Trophoblast cell (in vitro differentiated cells and primary cell): Measurements from ENCODE around the gene KCNE4.

ENCODE experiments used
- DNase-seq, 2 donors: peaks; one replicate each; pipeline ENCODE4 v3.0.0-alpha.2; 2016
- H2AFZ ChIP-seq: 2 replicates; pipeline ENCODE4 v1.6.1; 2013; ENCODE audit warnings: low read length, moderate library complexity, mild to moderate bottlenecking; ENCODE audit not compliant: insufficient read depth, poor library complexity
- H2AK5ac ChIP-seq: 2 replicates; pipeline ENCODE4 v1.6.1; 2013; ENCODE audit warnings: mild to moderate bottlenecking, low read length
- H2BK120ac ChIP-seq: 2 replicates; pipeline ENCODE4 v1.6.1; 2013; ENCODE audit warnings: low read length, mild to moderate bottlenecking, moderate library complexity; ENCODE audit not compliant: insufficient read depth, poor library complexity
- H2BK12ac ChIP-seq: 2 replicates; pipeline ENCODE4 v1.6.1; 2013; ENCODE audit warnings: mild to moderate bottlenecking, low read length, moderate library complexity
- H2BK5ac ChIP-seq: 2 replicates; pipeline ENCODE4 v1.6.1; 2013; ENCODE audit warnings: low read length, low read depth, moderate library complexity, mild to moderate bottlenecking; ENCODE audit not compliant: poor library complexity
- H3K14ac ChIP-seq: 2 replicates; pipeline ENCODE4 v1.6.1; 2013; ENCODE audit warnings: mild to moderate bottlenecking, low read length
- H3K18ac ChIP-seq: 2 replicates; pipeline ENCODE4 v1.6.1; 2013; ENCODE audit warnings: mild to moderate bottlenecking, low read length
- H3K23ac ChIP-seq: 2 replicates; pipeline ENCODE4 v1.6.1; 2013; ENCODE audit warnings: low read length
- H3K27ac ChIP-seq: 2 replicates; pipeline ENCODE4 v1.5.1; 2013; ENCODE audit warnings: low read depth, mild to moderate bottlenecking, inconsistent platforms, low read length, moderate library complexity
- H3K27me3 ChIP-seq: 2 replicates; pipeline ENCODE4 v1.6.1; 2013; ENCODE audit warnings: inconsistent platforms, mild to moderate bottlenecking, low read length, moderate library complexity; ENCODE audit not compliant: insufficient read depth
- H3K36me3 ChIP-seq, 2 experiments: 1 replicate in 1 of 2; 2 replicates in 1 of 2; pipeline ENCODE4 v1.6.1; 2013; ENCODE audit warnings: low read length in 2 of 2, mild to moderate bottlenecking in 2 of 2, moderate library complexity in 1 of 2; ENCODE audit not compliant: insufficient read depth in 2 of 2, control insufficient read depth in 1 of 2
- H3K4ac ChIP-seq: 2 replicates; pipeline ENCODE4 v1.6.1; 2013; ENCODE audit warnings: low read depth, mild to moderate bottlenecking, low read length, moderate library complexity
- H3K4me1 ChIP-seq, 2 experiments: 1 replicate in 1 of 2; 2 replicates in 1 of 2; pipeline ENCODE4 v1.6.1; 2013; ENCODE audit warnings: low read length in 2 of 2, mild to moderate bottlenecking in 2 of 2, moderate library complexity in 1 of 2; ENCODE audit not compliant: insufficient read depth in 2 of 2, control insufficient read depth in 1 of 2
- H3K4me2 ChIP-seq: 2 replicates; pipeline ENCODE4 v1.6.1; 2013; ENCODE audit warnings: inconsistent platforms, mild to moderate bottlenecking, low read length, moderate library complexity
- H3K4me3 ChIP-seq: 2 replicates; pipeline ENCODE4 v1.5.1; 2013; ENCODE audit warnings: mild to moderate bottlenecking, low read depth, low read length, inconsistent platforms
- H3K79me1 ChIP-seq: one replicate; pipeline ENCODE4 v1.6.1; 2013; ENCODE audit warnings: low read length
- H3K79me2 ChIP-seq: 2 replicates; pipeline ENCODE4 v1.6.1; 2013; ENCODE audit warnings: low read length, mild to moderate bottlenecking; ENCODE audit not compliant: control insufficient read depth, insufficient read depth, poor library complexity
- H3K9ac ChIP-seq: 2 replicates; pipeline ENCODE4 v1.6.1; 2013; ENCODE audit warnings: mild to moderate bottlenecking, low read length
- H3K9me3 ChIP-seq: 2 replicates; pipeline ENCODE4 v1.6.1; 2013; ENCODE audit warnings: low read depth, mild to moderate bottlenecking, control low read depth, inconsistent platforms, low read length; ENCODE audit not compliant: insufficient read depth
- H4K12ac ChIP-seq: 2 replicates; pipeline ENCODE4 v1.6.1; 2013; ENCODE audit warnings: low read depth, mild to moderate bottlenecking, low read length, moderate library complexity
- H4K8ac ChIP-seq: 2 replicates; pipeline ENCODE4 v1.6.1; 2013; ENCODE audit warnings: low read depth, mild to moderate bottlenecking, low read length, moderate library complexity
- H4K91ac ChIP-seq: one replicate; pipeline ENCODE4 v1.6.1; 2013; ENCODE audit warnings: low read depth, mild to moderate bottlenecking, low read length, moderate library complexity
- WGBS: extraction: QIAGEN DNeasy Blood & Tissue Kit; methylation state at CpG from one replicate; pipeline ENCODE4 v1.1.7; 2013; ENCODE audit warnings: missing lambda C conversion rate; ENCODE audit not compliant: insufficient read length, insufficient coverage; ENCODE audit errors: extremely low coverage; 5-methylcytosine and 5-hydroxymethylcytosine counted together

Gene KCNE4

DNA sequence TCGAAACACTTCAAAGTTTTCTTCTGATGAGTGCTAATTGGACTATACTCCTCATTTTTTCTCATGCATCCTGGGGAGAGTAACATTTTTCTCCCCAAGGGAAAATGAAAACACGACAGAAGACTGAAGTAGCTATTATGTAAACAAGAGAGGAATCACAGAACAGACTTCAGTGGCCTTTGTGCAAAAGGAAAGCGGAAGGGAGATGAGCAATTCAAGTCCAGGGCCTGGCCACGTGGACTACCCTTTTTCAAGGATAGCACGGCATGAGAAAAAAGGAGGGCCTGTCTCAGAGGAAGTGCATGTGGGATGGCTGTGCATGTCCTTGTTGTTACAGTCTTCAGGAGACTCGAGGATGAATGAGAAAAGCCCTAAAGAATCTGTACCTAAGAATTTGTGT is 43.8 kb upstream of the KCNE4 start:
- H4K12ac ChIP-seq, result no peak overlapping the region
- no peak overlapping the region for H3K4me3 ChIP-seq
- no peaks in the 10 kb centered on the region for H3K9me3 ChIP-seq
- H2BK120ac ChIP-seq, result no peak overlapping the region
- H2AFZ ChIP-seq, result no peak overlapping the region
- no peaks in the 10 kb centered on the region for H3K79me2 ChIP-seq
- no CpG with 5 or more reads among the region's 6 CpGs for WGBS
- H3K36me3 ChIP-seq, result no peaks in the 10 kb centered on the region
- no peak for DNase-seq
- H2BK12ac ChIP-seq, result no peak overlapping the region
- H3K9ac ChIP-seq, result no peak overlapping the region
- no peak overlapping the region for H4K91ac ChIP-seq
- no peak overlapping the region for H2BK5ac ChIP-seq
- no peak overlapping the region for H3K14ac ChIP-seq
- no peak overlapping the region for H3K4me2 ChIP-seq
- H3K23ac ChIP-seq, result no peak overlapping the region
- no peak overlapping the region for H3K27ac ChIP-seq
- no peak overlapping the region for H3K18ac ChIP-seq
- no peak overlapping the region for H3K4ac ChIP-seq
- no peak overlapping the region for H2AK5ac ChIP-seq
- H3K4me1 ChIP-seq, result no peaks in the 10 kb centered on the region
- H3K27me3 ChIP-seq, result no peaks in the 10 kb centered on the region
- H3K79me1 ChIP-seq, result no peaks in the 10 kb centered on the region
- no peak overlapping the region for H4K8ac ChIP-seq

DNA sequence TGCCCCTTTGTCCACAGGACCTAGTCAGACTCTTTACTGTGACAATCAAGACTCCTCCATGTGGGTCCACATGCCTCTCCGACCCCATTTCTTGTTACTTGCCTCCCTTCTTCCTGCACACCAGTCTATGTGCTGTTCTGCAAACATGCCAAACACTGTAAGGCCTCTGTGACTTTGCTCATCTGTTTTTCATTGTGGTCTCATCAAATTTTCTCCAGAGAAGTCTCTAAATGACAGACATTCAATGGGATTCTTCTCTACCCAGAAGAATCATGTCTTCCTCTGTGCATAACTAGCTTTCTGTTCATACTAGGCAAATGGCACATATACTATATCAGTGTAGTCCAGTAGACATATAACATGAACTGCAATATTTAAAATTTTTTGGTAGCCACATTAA is 43.0 kb upstream of the KCNE4 start:
- Histone ChIP-seq H3K4ac (no peak overlapping the region), H3K27ac (no peak overlapping the region), H3K27me3 (no peaks in the 10 kb centered on the region), H2BK5ac (no peak overlapping the region), H3K9ac (no peak overlapping the region), H3K4me1 (no peaks in the 10 kb centered on the region), H3K9me3 (no peaks in the 10 kb centered on the region), H4K12ac (no peak overlapping the region), H2BK120ac (no peak overlapping the region), H3K18ac (no peak overlapping the region), H2AK5ac (no peak overlapping the region), H3K79me2 (no peaks in the 10 kb centered on the region), H3K14ac (no peak overlapping the region), H3K36me3 (no peaks in the 10 kb centered on the region), H3K4me2 (no peak overlapping the region), H3K79me1 (no peaks in the 10 kb centered on the region), H3K4me3 (no peak overlapping the region), H2BK12ac (no peak overlapping the region), H4K91ac (no peak overlapping the region), H2AFZ (no peak overlapping the region), H3K23ac (no peak overlapping the region), H4K8ac (no peak overlapping the region)
- WGBS, result no CpG with 5 or more reads among the region's 1 CpG
- DNase-seq, result no peak

DNA sequence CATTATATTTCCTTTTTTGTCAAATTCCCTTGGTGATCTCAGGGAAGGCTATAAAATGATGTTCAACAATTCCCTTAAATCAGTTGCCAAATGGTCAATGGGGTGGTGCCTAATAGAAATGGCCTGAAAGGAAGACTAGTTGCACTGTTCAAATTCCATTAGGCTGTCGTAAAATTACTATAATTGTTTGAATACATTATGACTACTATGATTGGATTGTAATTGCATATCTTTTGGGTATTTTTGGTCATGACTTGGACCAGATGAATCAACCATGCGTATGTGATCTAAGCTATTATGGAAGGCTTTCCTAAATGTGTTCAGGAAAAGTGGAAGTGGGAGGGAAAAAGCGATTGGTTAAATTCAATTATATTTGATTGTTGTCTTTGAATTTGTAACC is 41.3 kb upstream of the KCNE4 start:
- no peak overlapping the region for H2BK120ac ChIP-seq
- no peak overlapping the region for H3K4ac ChIP-seq
- H2BK5ac ChIP-seq, result no peak overlapping the region
- no peak overlapping the region for H2AFZ ChIP-seq
- no peak overlapping the region for H3K14ac ChIP-seq
- no peaks in the 10 kb centered on the region for H3K79me1 ChIP-seq
- no peaks in the 10 kb centered on the region for H3K4me1 ChIP-seq
- H3K18ac ChIP-seq, result no peak overlapping the region
- no peaks in the 10 kb centered on the region for H3K9me3 ChIP-seq
- H4K91ac ChIP-seq, result no peak overlapping the region
- no peak overlapping the region for H3K4me3 ChIP-seq
- no peak overlapping the region for H3K23ac ChIP-seq
- no peak overlapping the region for H4K12ac ChIP-seq
- no peaks in the 10 kb centered on the region for H3K79me2 ChIP-seq
- H3K4me2 ChIP-seq, result no peak overlapping the region
- DNase-seq, result no peak
- H2AK5ac ChIP-seq, result no peak overlapping the region
- no peak overlapping the region for H3K9ac ChIP-seq
- no peaks in the 10 kb centered on the region for H3K27me3 ChIP-seq
- no peak overlapping the region for H4K8ac ChIP-seq
- H3K36me3 ChIP-seq, result no peaks in the 10 kb centered on the region
- no peak overlapping the region for H2BK12ac ChIP-seq
- no peak overlapping the region for H3K27ac ChIP-seq
- no CpG with 5 or more reads among the region's 3 CpGs for WGBS

DNA sequence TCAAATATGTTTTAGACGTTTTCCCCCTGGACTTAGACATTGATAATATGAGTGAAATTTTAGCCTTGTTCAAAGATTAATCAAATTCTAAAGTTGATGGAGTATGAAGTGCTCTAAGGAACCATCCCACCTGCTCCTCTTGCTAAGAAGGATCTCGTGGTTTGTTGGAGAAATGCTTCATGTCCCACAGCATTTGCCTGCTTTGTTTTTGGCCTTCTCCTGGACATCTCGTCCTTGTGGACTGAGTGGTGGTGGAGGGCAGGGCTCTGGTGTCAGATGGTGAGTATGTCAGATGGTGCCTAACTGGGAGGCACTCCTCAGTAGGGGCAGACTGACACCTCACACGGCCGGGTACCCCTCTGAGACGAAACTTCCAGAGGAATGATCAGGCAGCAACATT is 39.7 kb upstream of the KCNE4 start:
- Histone ChIP-seq H2AK5ac (no peak overlapping the region), H3K4me3 (no peak overlapping the region), H2BK12ac (no peak overlapping the region), H3K27me3 (no peaks in the 10 kb centered on the region), H3K4me1 (no peaks in the 10 kb centered on the region), H3K18ac (no peak overlapping the region), H3K23ac (no peak overlapping the region), H3K9me3 (no peaks in the 10 kb centered on the region), H2AFZ (no peak overlapping the region), H2BK5ac (no peak overlapping the region), H3K79me2 (no peaks in the 10 kb centered on the region), H2BK120ac (no peak overlapping the region), H3K4me2 (no peak overlapping the region), H3K4ac (no peak overlapping the region), H3K9ac (no peak overlapping the region), H3K79me1 (no peaks in the 10 kb centered on the region), H4K12ac (no peak overlapping the region), H4K91ac (no peak overlapping the region), H3K27ac (no peak overlapping the region), H4K8ac (no peak overlapping the region), H3K14ac (no peak overlapping the region), H3K36me3 (no peaks in the 10 kb centered on the region)
- no peak for DNase-seq
- no CpG with 5 or more reads among the region's 6 CpGs for WGBS
